Kidney epithelial cell (primary cell): ENCODE measurements around the gene ZNF546. TPM values are rescaled to one million over a fixed set of nuclear protein-coding genes. Genes with fewer than 3 reads are reported as not detected.
"Not testable (repeated sequence)": the region's sequence is repeated elsewhere in the genome, so short reads cannot be mapped to it uniquely, and the experiment has no call there.

Experiments used
- DNase-seq: peaks from one replicate; pipeline ENCODE4 v3.0.0-alpha.2; 2010; ENCODE audit warnings: low read depth
- H3K27me3 ChIP-seq: 2 replicates; pipeline ENCODE4 v1.6.0; 2011; ENCODE audit warnings: low read length; ENCODE audit not compliant: control insufficient read depth, insufficient read depth
- H3K36me3 ChIP-seq: 2 replicates; pipeline ENCODE4 v1.5.1; 2011; ENCODE audit warnings: low read length; ENCODE audit not compliant: control insufficient read depth, insufficient read depth
- H3K4me3 ChIP-seq: 2 replicates; pipeline ENCODE4 v1.5.1; 2011; ENCODE audit warnings: low read depth, mild to moderate bottlenecking, control low read depth, low read length
- CTCF ChIP-seq: IDR thresholded peaks from 2 replicates; pipeline ENCODE4 v1.5.1; 2011; ENCODE audit warnings: mild to moderate bottlenecking, moderate library complexity, low read length, control low read depth, inconsistent platforms; ENCODE audit not compliant: insufficient read depth, poor library complexity, severe bottlenecking
- total RNA-seq: library from RNA; depleted of rRNA; stranded (reverse); fragments of >200 nt; gene quantifications from 2 replicates; pipeline ENCODE4 v1.2.3, GENCODE V29; 2015

Gene ZNF546
- 0.42 and 6.0 TPM in 2 replicates for total RNA-seq

- H3K27me3 ChIP-seq: no peaks in the 10 kb centered on the region
- H3K36me3 ChIP-seq: no peaks in the 10 kb centered on the region
- H3K4me3 ChIP-seq: peak within 1 kb of the TSS; percentile 61
- peak; percentile 63 for DNase-seq
- TF ChIP-seq CTCF: no peak
These were observed at the start of gene ZNF546 for GRCh38 chr19:39996811-39997637. Gene ZNF546, plus strand, starts transcription at chr19:39997060. Its CDS starts 1,267 bp downstream, at chr19:39998327.

DNA sequence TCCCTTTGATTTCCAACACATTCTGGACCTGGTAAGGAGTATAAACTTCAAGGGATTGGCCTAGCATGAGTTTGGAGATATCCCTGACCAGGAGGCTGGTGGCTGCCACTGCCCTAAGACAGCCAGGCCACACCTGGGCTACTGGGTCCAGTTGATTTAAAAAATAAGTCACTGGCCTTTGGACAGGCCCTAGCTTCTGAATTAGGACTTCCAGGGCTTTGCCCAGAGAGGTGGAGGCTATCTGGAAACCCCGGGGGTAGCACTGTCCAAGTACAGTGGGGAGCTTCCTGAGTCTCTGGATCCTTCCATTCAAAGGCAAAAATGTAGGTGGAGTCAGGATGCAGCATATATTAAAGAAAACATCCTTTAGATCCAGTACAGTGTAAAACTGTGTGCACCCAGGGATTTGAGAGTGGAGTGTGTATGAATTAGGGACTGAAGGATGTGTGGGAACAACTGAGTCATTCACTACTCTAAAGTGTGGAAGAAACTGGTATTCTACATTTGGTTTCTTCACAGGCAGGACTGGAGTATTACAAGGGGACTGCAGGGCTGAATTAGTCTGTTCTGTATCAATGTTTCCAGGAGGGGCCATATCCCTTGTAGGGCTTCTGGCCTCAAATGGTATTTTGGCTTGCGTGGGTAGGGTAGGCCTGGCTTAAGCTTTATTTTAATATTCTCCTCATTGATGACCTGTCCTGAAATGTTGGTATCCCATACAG lies 47.7 kb upstream of the ZNF546 start:
- Histone ChIP-seq H3K36me3 (no peaks in the 10 kb centered on the region), H3K4me3 (no peak overlapping the region), H3K27me3 (no peaks in the 10 kb centered on the region)
- DNase-seq: no peak
- no peak for TF ChIP-seq CTCF

GRCh38 chr19:39951065-39951650 lies 45.7 kb upstream of the ZNF546 start:
- Histone ChIP-seq H3K4me3 (no peak overlapping the region), H3K27me3 (no peaks in the 10 kb centered on the region), H3K36me3 (no peaks in the 10 kb centered on the region)
- TF ChIP-seq CTCF: no peak
- no peak for DNase-seq

DNA sequence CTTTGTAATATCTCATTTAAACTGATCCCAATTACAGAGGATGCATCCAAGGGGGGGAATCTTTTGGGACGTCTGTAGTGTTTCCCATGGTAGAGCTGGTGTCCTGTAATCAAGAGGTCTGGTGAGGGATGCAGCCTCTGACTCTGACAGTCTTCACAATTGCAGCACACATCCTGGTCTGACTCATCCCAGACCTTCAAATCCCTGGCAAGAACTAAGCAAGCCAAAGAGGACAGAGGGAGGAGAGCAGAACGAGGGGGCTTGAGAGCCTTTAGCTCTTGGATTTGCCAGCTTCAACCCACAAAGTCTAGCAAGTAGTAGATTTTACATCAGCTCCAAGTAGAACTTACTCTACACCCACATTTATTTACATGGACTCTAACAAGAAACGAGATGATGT lies 45.2 kb upstream of the ZNF546 start:
- no peak for TF ChIP-seq CTCF
- H3K36me3 ChIP-seq: no peaks in the 10 kb centered on the region
- no peak overlapping the region for H3K4me3 ChIP-seq
- H3K27me3 ChIP-seq: no peaks in the 10 kb centered on the region
- DNase-seq: no peak

- Histone ChIP-seq H3K4me3 (no peak overlapping the region), H3K27me3 (no peaks in the 10 kb centered on the region), H3K36me3 (no peaks in the 10 kb centered on the region)
- DNase-seq: no peak
- no peak for TF ChIP-seq CTCF
These were observed 42.9 kb upstream of the ZNF546 start for GRCh38 chr19:39953915-39954314.

GRCh38 chr19:39957886-39958285 lies 39.0 kb upstream of the ZNF546 start:
- not testable (repeated sequence) for H3K27me3 ChIP-seq, DNase-seq, H3K36me3 ChIP-seq, H3K4me3 ChIP-seq

GRCh38 chr19:39958942-39959341 lies 37.9 kb upstream of the ZNF546 start:
- not testable (repeated sequence) for H3K27me3 ChIP-seq, H3K4me3 ChIP-seq

DNA sequence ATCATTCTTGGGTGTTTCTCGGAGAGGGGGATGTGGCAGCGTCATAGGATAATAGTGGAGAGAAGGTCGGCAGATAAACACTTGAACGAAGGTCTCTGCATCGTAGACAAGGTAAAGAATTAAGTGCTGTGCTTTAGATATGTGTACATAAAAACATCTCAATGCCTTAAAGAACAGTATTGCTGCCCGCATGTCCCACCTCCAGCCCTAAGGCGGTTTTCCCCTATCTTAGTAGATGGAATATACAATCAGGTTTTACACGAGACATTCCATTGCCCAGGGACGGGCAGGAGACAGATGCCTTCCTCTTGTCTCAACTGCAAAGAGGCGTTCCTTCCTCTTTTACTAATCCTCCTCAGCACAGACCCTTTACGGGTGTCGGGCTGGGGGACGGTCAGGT lies 37.5 kb upstream of the ZNF546 start:
- not testable (repeated sequence) for H3K4me3 ChIP-seq, DNase-seq, H3K36me3 ChIP-seq, H3K27me3 ChIP-seq

More at GRCh38 chr19:39958942-39959341, 37.9 kb upstream of the ZNF546 start:
- not testable (repeated sequence) for DNase-seq, H3K36me3 ChIP-seq
